Measurements from ENCODE around the gene KIF19.

DNA sequence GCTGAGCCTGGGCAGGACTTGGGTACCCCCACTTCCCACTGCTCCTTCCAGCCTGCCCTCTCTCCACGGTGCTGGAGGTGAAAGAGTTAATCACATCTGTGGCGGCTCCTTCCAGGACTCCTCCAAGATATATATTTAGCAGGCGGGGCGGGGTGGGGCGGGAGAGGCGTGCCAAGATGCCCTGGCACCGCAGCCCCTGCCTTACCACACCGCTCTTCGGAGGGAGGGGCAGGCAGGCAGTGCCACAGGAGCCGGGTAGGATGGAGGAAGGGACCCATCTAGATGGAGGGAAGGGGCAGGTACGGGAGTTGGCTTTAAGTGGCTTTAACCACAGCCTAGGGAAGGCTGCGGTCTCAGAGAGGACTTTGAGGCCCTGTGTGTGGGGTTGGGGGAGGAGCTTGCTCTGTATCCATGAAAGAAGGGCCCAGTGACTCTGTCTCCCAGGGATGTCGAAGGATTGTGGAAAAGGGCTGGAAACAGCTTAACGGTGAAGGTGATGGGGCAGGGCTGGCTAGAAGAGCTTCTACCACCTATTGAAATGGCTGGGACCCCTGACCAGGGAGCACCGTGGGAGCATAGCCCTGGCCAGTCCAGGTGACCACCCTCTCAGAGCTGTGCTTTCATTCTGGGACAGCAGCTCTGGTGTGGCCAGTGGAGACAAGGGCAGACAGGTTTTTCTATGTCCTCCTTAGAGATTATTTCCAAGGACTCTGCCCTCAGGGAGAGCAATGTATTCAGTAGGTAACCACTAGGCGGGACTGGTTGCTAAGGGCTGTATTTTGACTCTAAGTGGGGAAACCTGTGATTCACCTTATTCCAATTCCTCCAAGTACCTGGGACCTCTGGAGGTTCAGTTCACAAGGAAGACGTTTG lies 54.3 kb downstream of the KIF19 start:
- TF ChIP-seq, protein P1, sequence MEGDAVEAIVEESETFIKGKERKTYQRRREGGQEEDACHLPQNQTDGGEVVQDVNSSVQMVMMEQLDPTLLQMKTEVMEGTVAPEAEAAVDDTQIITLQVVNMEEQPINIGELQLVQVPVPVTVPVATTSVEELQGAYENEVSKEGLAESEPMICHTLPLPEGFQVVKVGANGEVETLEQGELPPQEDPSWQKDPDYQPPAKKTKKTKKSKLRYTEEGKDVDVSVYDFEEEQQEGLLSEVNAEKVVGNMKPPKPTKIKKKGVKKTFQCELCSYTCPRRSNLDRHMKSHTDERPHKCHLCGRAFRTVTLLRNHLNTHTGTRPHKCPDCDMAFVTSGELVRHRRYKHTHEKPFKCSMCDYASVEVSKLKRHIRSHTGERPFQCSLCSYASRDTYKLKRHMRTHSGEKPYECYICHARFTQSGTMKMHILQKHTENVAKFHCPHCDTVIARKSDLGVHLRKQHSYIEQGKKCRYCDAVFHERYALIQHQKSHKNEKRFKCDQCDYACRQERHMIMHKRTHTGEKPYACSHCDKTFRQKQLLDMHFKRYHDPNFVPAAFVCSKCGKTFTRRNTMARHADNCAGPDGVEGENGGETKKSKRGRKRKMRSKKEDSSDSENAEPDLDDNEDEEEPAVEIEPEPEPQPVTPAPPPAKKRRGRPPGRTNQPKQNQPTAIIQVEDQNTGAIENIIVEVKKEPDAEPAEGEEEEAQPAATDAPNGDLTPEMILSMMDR (IDR thresholded peaks at IDR 0.05; ENCODE audit: insufficient read depth, low read length, poor library complexity, severe bottlenecking), result no peak
- no peak for TF ChIP-seq EZH2phosphoT487 (conservative IDR thresholded peaks at IDR 0.05; ENCODE audit: low read length)
